Trophoblast cell (in vitro differentiated cells and primary cell): ENCODE data around the gene FOXJ3.

ENCODE experiments used
- DNase-seq, 2 donors: peaks; one replicate each; pipeline ENCODE4 v3.0.0-alpha.2; 2016
- H2AFZ ChIP-seq: 2 replicates; pipeline ENCODE4 v1.6.1; 2013; ENCODE audit warnings: low read length, moderate library complexity, mild to moderate bottlenecking; ENCODE audit not compliant: insufficient read depth, poor library complexity
- H2AK5ac ChIP-seq: 2 replicates; pipeline ENCODE4 v1.6.1; 2013; ENCODE audit warnings: mild to moderate bottlenecking, low read length
- H2BK120ac ChIP-seq: 2 replicates; pipeline ENCODE4 v1.6.1; 2013; ENCODE audit warnings: low read length, mild to moderate bottlenecking, moderate library complexity; ENCODE audit not compliant: insufficient read depth, poor library complexity
- H2BK12ac ChIP-seq: 2 replicates; pipeline ENCODE4 v1.6.1; 2013; ENCODE audit warnings: mild to moderate bottlenecking, low read length, moderate library complexity
- H2BK5ac ChIP-seq: 2 replicates; pipeline ENCODE4 v1.6.1; 2013; ENCODE audit warnings: low read length, low read depth, moderate library complexity, mild to moderate bottlenecking; ENCODE audit not compliant: poor library complexity
- H3K14ac ChIP-seq: 2 replicates; pipeline ENCODE4 v1.6.1; 2013; ENCODE audit warnings: mild to moderate bottlenecking, low read length
- H3K18ac ChIP-seq: 2 replicates; pipeline ENCODE4 v1.6.1; 2013; ENCODE audit warnings: mild to moderate bottlenecking, low read length
- H3K23ac ChIP-seq: 2 replicates; pipeline ENCODE4 v1.6.1; 2013; ENCODE audit warnings: low read length
- H3K27ac ChIP-seq: 2 replicates; pipeline ENCODE4 v1.5.1; 2013; ENCODE audit warnings: low read depth, mild to moderate bottlenecking, inconsistent platforms, low read length, moderate library complexity
- H3K27me3 ChIP-seq: 2 replicates; pipeline ENCODE4 v1.6.1; 2013; ENCODE audit warnings: inconsistent platforms, mild to moderate bottlenecking, low read length, moderate library complexity; ENCODE audit not compliant: insufficient read depth
- H3K36me3 ChIP-seq, 2 experiments: 1 replicate in 1 of 2; 2 replicates in 1 of 2; pipeline ENCODE4 v1.6.1; 2013; ENCODE audit warnings: low read length in 2 of 2, mild to moderate bottlenecking in 2 of 2, moderate library complexity in 1 of 2; ENCODE audit not compliant: insufficient read depth in 2 of 2, control insufficient read depth in 1 of 2
- H3K4ac ChIP-seq: 2 replicates; pipeline ENCODE4 v1.6.1; 2013; ENCODE audit warnings: low read depth, mild to moderate bottlenecking, low read length, moderate library complexity
- H3K4me1 ChIP-seq, 2 experiments: 1 replicate in 1 of 2; 2 replicates in 1 of 2; pipeline ENCODE4 v1.6.1; 2013; ENCODE audit warnings: low read length in 2 of 2, mild to moderate bottlenecking in 2 of 2, moderate library complexity in 1 of 2; ENCODE audit not compliant: insufficient read depth in 2 of 2, control insufficient read depth in 1 of 2
- H3K4me2 ChIP-seq: 2 replicates; pipeline ENCODE4 v1.6.1; 2013; ENCODE audit warnings: inconsistent platforms, mild to moderate bottlenecking, low read length, moderate library complexity
- H3K4me3 ChIP-seq: 2 replicates; pipeline ENCODE4 v1.5.1; 2013; ENCODE audit warnings: mild to moderate bottlenecking, low read depth, low read length, inconsistent platforms
- H3K79me1 ChIP-seq: one replicate; pipeline ENCODE4 v1.6.1; 2013; ENCODE audit warnings: low read length
- H3K79me2 ChIP-seq: 2 replicates; pipeline ENCODE4 v1.6.1; 2013; ENCODE audit warnings: low read length, mild to moderate bottlenecking; ENCODE audit not compliant: control insufficient read depth, insufficient read depth, poor library complexity
- H3K9ac ChIP-seq: 2 replicates; pipeline ENCODE4 v1.6.1; 2013; ENCODE audit warnings: mild to moderate bottlenecking, low read length
- H3K9me3 ChIP-seq: 2 replicates; pipeline ENCODE4 v1.6.1; 2013; ENCODE audit warnings: low read depth, mild to moderate bottlenecking, control low read depth, inconsistent platforms, low read length; ENCODE audit not compliant: insufficient read depth
- H4K12ac ChIP-seq: 2 replicates; pipeline ENCODE4 v1.6.1; 2013; ENCODE audit warnings: low read depth, mild to moderate bottlenecking, low read length, moderate library complexity
- H4K8ac ChIP-seq: 2 replicates; pipeline ENCODE4 v1.6.1; 2013; ENCODE audit warnings: low read depth, mild to moderate bottlenecking, low read length, moderate library complexity
- H4K91ac ChIP-seq: one replicate; pipeline ENCODE4 v1.6.1; 2013; ENCODE audit warnings: low read depth, mild to moderate bottlenecking, low read length, moderate library complexity
- WGBS: extraction: QIAGEN DNeasy Blood & Tissue Kit; methylation state at CpG from one replicate; pipeline ENCODE4 v1.1.7; 2013; ENCODE audit warnings: missing lambda C conversion rate; ENCODE audit not compliant: insufficient read length, insufficient coverage; ENCODE audit errors: extremely low coverage; 5-methylcytosine and 5-hydroxymethylcytosine counted together

FOXJ3 gene

GRCh38 chr1:42316292-42316691 lies 18.7 kb downstream of the FOXJ3 start:
- Histone ChIP-seq H4K8ac (no peak overlapping the region), H3K36me3 (no peaks in the 10 kb centered on the region), H3K27me3 (no peaks in the 10 kb centered on the region), H3K4ac (peak overlapping the region; percentile 93), H3K4me1 (peaks cover 2 to 6% of the 10 kb centered on the region in 2 experiments), H3K79me2 (peaks cover 5% of the 10 kb centered on the region), H2BK12ac (no peak overlapping the region), H3K4me3 (no peak overlapping the region), H3K14ac (no peak overlapping the region), H3K23ac (no peak overlapping the region), H3K4me2 (no peak overlapping the region), H2BK120ac (no peak overlapping the region), H3K27ac (no peak overlapping the region), H3K9ac (no peak overlapping the region), H3K9me3 (no peaks in the 10 kb centered on the region), H3K18ac (no peak overlapping the region), H3K79me1 (no peaks in the 10 kb centered on the region), H4K91ac (no peak overlapping the region), H2AFZ (no peak overlapping the region), H4K12ac (no peak overlapping the region), H2AK5ac (no peak overlapping the region), H2BK5ac (no peak overlapping the region)
- no CpG with 5 or more reads among the region's 2 CpGs for WGBS
- peak in 1 of 2 donors; percentile 42 for DNase-seq

- H4K91ac ChIP-seq = no peak overlapping the region
- no peak overlapping the region for H3K23ac ChIP-seq
- H2AK5ac ChIP-seq = no peak overlapping the region
- no peaks in the 10 kb centered on the region for H3K27me3 ChIP-seq
- no peaks in the 10 kb centered on the region for H3K9me3 ChIP-seq
- H2AFZ ChIP-seq = no peak overlapping the region
- H3K36me3 ChIP-seq = no peaks in the 10 kb centered on the region
- no peak overlapping the region for H2BK5ac ChIP-seq
- H3K79me2 ChIP-seq = peaks cover 5% of the 10 kb centered on the region
- no peak overlapping the region for H2BK12ac ChIP-seq
- H4K12ac ChIP-seq = no peak overlapping the region
- no peak overlapping the region for H3K14ac ChIP-seq
- DNase-seq = no peak
- no peak overlapping the region for H4K8ac ChIP-seq
- WGBS = no CpG with 5 or more reads among the region's 2 CpGs
- H3K4me3 ChIP-seq = no peak overlapping the region
- no peak overlapping the region for H3K4me2 ChIP-seq
- no peak overlapping the region for H3K9ac ChIP-seq
- H3K4me1 ChIP-seq = peaks cover 2 to 6% of the 10 kb centered on the region in 2 experiments
- no peak overlapping the region for H2BK120ac ChIP-seq
- no peak overlapping the region for H3K27ac ChIP-seq
- no peak overlapping the region for H3K18ac ChIP-seq
- no peak overlapping the region for H3K4ac ChIP-seq
- H3K79me1 ChIP-seq = no peaks in the 10 kb centered on the region
Observed at GRCh38 chr1:42315500-42315899, 19.5 kb downstream of the FOXJ3 start.

GRCh38 chr1:42313970-42314369 lies 21.1 kb downstream of the FOXJ3 start:
- H2AFZ ChIP-seq = no peak overlapping the region
- H3K27ac ChIP-seq = no peak overlapping the region
- H3K79me2 ChIP-seq = peaks cover 5% of the 10 kb centered on the region
- no peak overlapping the region for H3K9ac ChIP-seq
- H2AK5ac ChIP-seq = no peak overlapping the region
- no peak overlapping the region for H3K4me3 ChIP-seq
- no peaks in the 10 kb centered on the region for H3K9me3 ChIP-seq
- no peaks in the 10 kb centered on the region for H3K36me3 ChIP-seq
- no peak overlapping the region for H2BK12ac ChIP-seq
- peaks cover 2 to 6% of the 10 kb centered on the region in 2 experiments for H3K4me1 ChIP-seq
- peak in 1 of 2 donors; percentile 31 for DNase-seq
- H3K23ac ChIP-seq = no peak overlapping the region
- no CpG with 5 or more reads among the region's 3 CpGs for WGBS
- H3K27me3 ChIP-seq = no peaks in the 10 kb centered on the region
- H4K8ac ChIP-seq = no peak overlapping the region
- H2BK5ac ChIP-seq = peak overlapping the region; percentile 27
- H3K18ac ChIP-seq = no peak overlapping the region
- H3K79me1 ChIP-seq = no peaks in the 10 kb centered on the region
- H3K14ac ChIP-seq = no peak overlapping the region
- H3K4me2 ChIP-seq = no peak overlapping the region
- H2BK120ac ChIP-seq = no peak overlapping the region
- H4K91ac ChIP-seq = no peak overlapping the region
- H3K4ac ChIP-seq = peak overlapping the region; percentile 91
- H4K12ac ChIP-seq = peak overlapping the region; percentile 72

DNA sequence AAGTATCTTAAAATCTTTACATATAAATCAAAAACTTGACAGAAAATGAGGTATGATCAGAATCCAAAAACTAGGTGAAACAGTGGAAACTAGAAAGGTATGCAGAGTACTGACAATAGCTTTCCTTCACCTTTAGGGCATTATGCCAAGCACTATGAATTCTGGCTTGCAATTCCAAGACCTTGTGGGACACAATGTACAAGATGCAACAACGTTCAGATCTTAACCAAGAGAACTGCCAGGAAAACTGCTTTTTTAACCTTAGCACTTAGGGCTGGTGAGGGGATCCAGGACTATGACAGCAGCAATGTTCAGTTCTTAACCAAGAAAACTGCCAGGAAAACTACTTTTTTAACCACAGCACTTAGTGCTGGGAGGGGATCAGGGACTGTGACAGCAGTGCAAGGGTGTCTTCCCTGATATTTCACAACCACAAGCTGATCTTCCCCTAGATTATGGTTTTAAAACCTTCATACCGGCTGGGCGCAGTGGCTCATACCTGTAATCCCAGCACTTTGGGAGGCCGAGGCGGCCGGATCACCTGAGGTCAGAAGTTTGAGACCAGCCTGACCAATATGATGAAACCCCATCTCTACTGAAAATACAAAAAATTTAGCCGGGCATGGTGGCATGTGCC lies 22.3 kb downstream of the FOXJ3 start:
- H2AFZ ChIP-seq = no peak overlapping the region
- no peak overlapping the region for H3K14ac ChIP-seq
- H3K79me1 ChIP-seq = no peaks in the 10 kb centered on the region
- no peak overlapping the region for H3K4me2 ChIP-seq
- no peak overlapping the region for H2BK120ac ChIP-seq
- no peak overlapping the region for H4K8ac ChIP-seq
- peaks cover 4% of the 10 kb centered on the region for H3K79me2 ChIP-seq
- peak; percentile 74 to 92 for DNase-seq
- H3K4ac ChIP-seq = peak overlapping the region; percentile 6
- H4K12ac ChIP-seq = no peak overlapping the region
- H3K9me3 ChIP-seq = no peaks in the 10 kb centered on the region
- peaks cover 2 to 6% of the 10 kb centered on the region in 2 experiments for H3K4me1 ChIP-seq
- H3K18ac ChIP-seq = no peak overlapping the region
- WGBS = no CpG with 5 or more reads among the region's 7 CpGs
- H2BK12ac ChIP-seq = no peak overlapping the region
- no peak overlapping the region for H4K91ac ChIP-seq
- no peaks in the 10 kb centered on the region for H3K36me3 ChIP-seq
- no peak overlapping the region for H3K9ac ChIP-seq
- no peak overlapping the region for H2BK5ac ChIP-seq
- no peak overlapping the region for H3K4me3 ChIP-seq
- H3K23ac ChIP-seq = no peak overlapping the region
- no peak overlapping the region for H2AK5ac ChIP-seq
- peak overlapping the region; percentile 61 for H3K27ac ChIP-seq
- H3K27me3 ChIP-seq = no peaks in the 10 kb centered on the region
